Panc1 (cell line): ENCODE data around the gene PPARD. TPM values are rescaled to one million over a fixed set of nuclear protein-coding genes. Genes with fewer than 3 reads are reported as not detected.

Experiments used
- ATAC-seq: fragments of 200-7000 bp; cut with Tn5 transposase; 2 replicates; pipeline ENCODE4 v1.9.1; 2020; ENCODE audit warnings: mild to moderate bottlenecking, moderate library complexity
- BruUV-seq: library from RNA; stranded (reverse); fragments of 400-500 nt; replicated peaks from 2 replicates; lab custom pipeline; 2021; lab: Mats Ljungman, UMichigan
- CTCF ChIA-PET: fragments of 300-600 bp; sonication (Branson Sonifier 250); formaldehyde crosslinking; loops from one replicate; lab custom pipeline; 2022; ENCODE audit warnings: antibody characterized with exemption; lab: Charles Lee
- POLR2A ChIA-PET: fragments of 300-600 bp; sonication (Branson Sonifier 250); formaldehyde crosslinking; loops from one replicate; lab custom pipeline; 2022; ENCODE audit warnings: antibody characterized with exemption; lab: Charles Lee
- DNase-seq: peaks from one replicate; pipeline ENCODE4 v3.0.0-alpha.2; 2010; ENCODE audit warnings: low read depth, low spot score
- H3K27ac ChIP-seq: 2 replicates; pipeline ENCODE4 v1.5.1; 2011; ENCODE audit warnings: mild to moderate bottlenecking, low read length, inconsistent platforms
- H3K27me3 ChIP-seq: fragments of 200-500 bp; sonication (Bioruptor generic); 2 replicates; pipeline ENCODE4 v1.6.0; 2014; ENCODE audit warnings: low read length, inconsistent platforms; ENCODE audit not compliant: control insufficient read depth, insufficient read depth
- H3K36me3 ChIP-seq: fragments of 200-500 bp; sonication (Bioruptor generic); 2 replicates; pipeline ENCODE4 v1.5.1; 2014; ENCODE audit warnings: inconsistent platforms, mild to moderate bottlenecking, low read length, moderate library complexity; ENCODE audit not compliant: control insufficient read depth, insufficient read depth
- H3K4me1 ChIP-seq: 2 replicates; pipeline ENCODE4 v1.5.1; 2011; ENCODE audit warnings: inconsistent platforms, mild to moderate bottlenecking, low read length, moderate library complexity; ENCODE audit not compliant: control insufficient read depth, insufficient read depth
- H3K4me3 ChIP-seq, 2 experiments: 2 replicates each; pipeline ENCODE4 v1.5.1; 2011 to 2012; ENCODE audit warnings: low read depth in 2 of 2, low read length in 2 of 2, mild to moderate bottlenecking in 2 of 2, inconsistent platforms in 1 of 2, moderate library complexity in 1 of 2
- H3K9me3 ChIP-seq: fragments of 200-500 bp; sonication (Bioruptor generic); 2 replicates; pipeline ENCODE4 v1.5.1; 2014; ENCODE audit warnings: low read depth, mild to moderate bottlenecking, inconsistent platforms, low read length, moderate library complexity; ENCODE audit not compliant: control insufficient read depth, insufficient read depth
- CTCF ChIP-seq: fragments of 450-650 bp; IDR thresholded peaks from 2 replicates; pipeline ENCODE4 v1.5.1; 2017; ENCODE audit warnings: mild to moderate bottlenecking
- POLR2AphosphoS5 ChIP-seq: IDR thresholded peaks from 2 replicates; pipeline ENCODE4 v1.6.1; 2012; ENCODE audit warnings: mild to moderate bottlenecking, low read depth, low read length, moderate library complexity
- REST ChIP-seq, 2 experiments: IDR thresholded peaks; 2 replicates each; pipeline ENCODE4 v1.6.1; 2011 to 2012; ENCODE audit warnings: low read depth in 2 of 2, control low read depth in 1 of 2, low read length in 1 of 2, mild to moderate bottlenecking in 1 of 2, moderate library complexity in 1 of 2; ENCODE audit not compliant: insufficient read depth in 1 of 2
- SIN3A ChIP-seq: IDR thresholded peaks from 2 replicates; pipeline ENCODE4 v1.6.1; 2012; ENCODE audit warnings: low read depth, mild to moderate bottlenecking, low read length, moderate library complexity, borderline replicate concordance; ENCODE audit not compliant: insufficient read depth
- TCF7L2 ChIP-seq: IDR thresholded peaks from 2 replicates; pipeline ENCODE4 v1.6.1; 2011; ENCODE audit warnings: mild to moderate bottlenecking, low read depth, low read length, inconsistent platforms
- in situ Hi-C: cut with HindIII; loops from 2 replicates; pipeline ENCODE4 v1.10.0; 2016; ENCODE audit warnings: low sequenced_read_pairs, low pct_unique_long_range_greater_than_20kb
- intact Hi-C: fragments of 100-400 bp; cut with micrococcal nuclease; formaldehyde crosslinking; loops from one replicate; pipeline ENCODE4 v1.10.0; 2022; ENCODE audit not compliant: unreplicated experiment
- total RNA-seq: library from RNA; stranded (reverse); gene quantifications from one replicate; pipeline ENCODE4 v1.2.1, GENCODE V29; 2021; ENCODE audit not compliant: unreplicated experiment

The PPARD gene
- total RNA-seq, 1 experiment from 2014 or later, result 14.4 TPM

- CTCF ChIA-PET, result no interaction called here
- POLR2A ChIA-PET, result no interaction called here
- Histone ChIP-seq H3K9me3 (no peaks in the 10 kb centered on the region), H3K4me3 (no peak overlapping the region), H3K27me3 (no peaks in the 10 kb centered on the region), H3K4me1 (no peaks in the 10 kb centered on the region), H3K36me3 (no peaks in the 10 kb centered on the region), H3K27ac (no peak overlapping the region)
- in situ Hi-C loops (no loop called here), intact Hi-C loops (no loop called here)
- DNase-seq (no peak), ATAC-seq (no peak)
- TF ChIP-seq TCF7L2 (no peak), POLR2AphosphoS5 (no peak), CTCF (no peak), REST (IDR thresholded peaks at IDR 0.05; ENCODE audit: insufficient read depth in 1 of 2, low read depth in 2 of 2, low read length in 1 of 2) (no peak), SIN3A (no peak)
- BruUV-seq, result no TSS peak
Measured at GRCh38 chr6:35400111-35400510, 57.8 kb downstream of the PPARD start.

GRCh38 chr6:35400901-35401311 is 58.5 kb downstream of the PPARD start:
- H3K36me3 ChIP-seq, result no peaks in the 10 kb centered on the region
- in situ Hi-C loops, result no loop called here
- TF ChIP-seq REST (IDR thresholded peaks at IDR 0.05; ENCODE audit: insufficient read depth in 1 of 2, low read depth in 2 of 2, low read length in 1 of 2) (no peak), SIN3A (no peak), TCF7L2 (no peak), CTCF (no peak), POLR2AphosphoS5 (no peak)
- H3K4me1 ChIP-seq, result no peaks in the 10 kb centered on the region
- 0 out of 2 replicates have a peak, but pooled peaks have one; percentile 26 for ATAC-seq
- H3K4me3 ChIP-seq, result no peak overlapping the region
- ChIA-PET CTCF (interaction anchor here (0.5 kb wide), 1 partner anchor 36 kb away, joined by 7 read pairs; no protein-coding TSS in a partner anchor), POLR2A (no interaction called here)
- intact Hi-C loops, result no loop called here
- no peaks in the 10 kb centered on the region for H3K27me3 ChIP-seq
- DNase-seq, result no peak
- H3K9me3 ChIP-seq, result no peaks in the 10 kb centered on the region
- H3K27ac ChIP-seq, result no peak overlapping the region
- BruUV-seq, result no TSS peak
